WTC11 (cell line): ENCODE measurements around the gene CACNA1B. TPM values are rescaled to one million over a fixed set of nuclear protein-coding genes. Genes with fewer than 3 reads are reported as not detected.

Source experiments
- ATAC-seq: fragments of 200-7000 bp; cut with Tn5 transposase; 2 replicates; pipeline ENCODE4 v1.10.0; 2021; ENCODE audit warnings: mild to moderate bottlenecking, moderate library complexity
- CTCF ChIA-PET: fragments of 300-600 bp; sonication (Branson Sonifier 250); formaldehyde crosslinking; loops from one replicate; lab custom pipeline; 2021; ENCODE audit warnings: antibody characterized with exemption; lab: Charles Lee
- POLR2A ChIA-PET: fragments of 350-600 bp; sonication (Branson Sonifier 250); formaldehyde crosslinking; loops from one replicate; lab custom pipeline; 2021; ENCODE audit warnings: antibody characterized with exemption; lab: Charles Lee
- DNase-seq: peaks from one replicate; pipeline ENCODE4 v3.0.0; 2021; ENCODE audit warnings: low spot score
- H3K27ac Mint-ChIP-seq: 2 replicates; pipeline ENCODE4 v1.8.0; 2021; ENCODE audit warnings: mixed read lengths
- H3K27me3 Mint-ChIP-seq: 2 replicates; pipeline ENCODE4 v1.8.0; 2021; ENCODE audit warnings: low read depth, mild to moderate bottlenecking, moderate library complexity, mixed read lengths
- H3K36me3 Mint-ChIP-seq: 2 replicates; pipeline ENCODE4 v1.8.0; 2021; ENCODE audit warnings: mixed read lengths
- H3K4me1 Mint-ChIP-seq: 2 replicates; pipeline ENCODE4 v1.8.0; 2022; ENCODE audit warnings: mixed read lengths
- H3K4me3 Mint-ChIP-seq: 2 replicates; pipeline ENCODE4 v1.8.0; 2021; ENCODE audit warnings: mild to moderate bottlenecking, moderate library complexity, mixed read lengths
- H3K9me3 Mint-ChIP-seq: 2 replicates; pipeline ENCODE4 v1.8.0; 2021; ENCODE audit warnings: mixed read lengths
- ATF2 ChIP-seq: sonication (generic); formaldehyde crosslinking; IDR thresholded peaks from 2 replicates; pipeline ENCODE4 v1.8.1; 2022; ENCODE audit warnings: low read depth, missing genetic modification reagents, borderline replicate concordance
- CREB1 ChIP-seq: sonication (generic); formaldehyde crosslinking; IDR thresholded peaks from 2 replicates; pipeline ENCODE4 v1.8.0; 2023; ENCODE audit warnings: mild to moderate bottlenecking, missing genetic modification reagents
- CREM ChIP-seq: sonication (generic); formaldehyde crosslinking; IDR thresholded peaks from 2 replicates; pipeline ENCODE4 v1.8.1; 2022; ENCODE audit warnings: mild to moderate bottlenecking, missing genetic modification reagents, moderate library complexity
- JAZF1 ChIP-seq: fragments of 250-450 bp; sonication (Bioruptor Pico); IDR thresholded peaks from 2 replicates; pipeline ENCODE4 v1.9.0; 2021; ENCODE audit warnings: moderate library complexity, mild to moderate bottlenecking, inconsistent platforms
- MYBL2 ChIP-seq: sonication (generic); formaldehyde crosslinking; IDR thresholded peaks from 2 replicates; pipeline ENCODE4 v1.8.1; 2023; ENCODE audit warnings: mild to moderate bottlenecking, moderate library complexity, missing genetic modification reagents
- NR1H2 ChIP-seq: sonication (generic); formaldehyde crosslinking; IDR thresholded peaks from 2 replicates; pipeline ENCODE4 v1.9.0; 2021; ENCODE audit warnings: mild to moderate bottlenecking, moderate library complexity, missing genetic modification reagents
- NR2C2 ChIP-seq: sonication (generic); formaldehyde crosslinking; IDR thresholded peaks from 2 replicates; pipeline ENCODE4 v1.8.0; 2022; ENCODE audit warnings: mild to moderate bottlenecking, missing genetic modification reagents
- NR3C1 ChIP-seq: sonication (generic); formaldehyde crosslinking; conservative IDR thresholded peaks from 2 replicates; pipeline ENCODE4 v1.8.1; 2023; ENCODE audit warnings: low read depth, mild to moderate bottlenecking, missing genetic modification reagents
- OVOL2 ChIP-seq: fragments of 250-450 bp; sonication (Bioruptor Pico); IDR thresholded peaks from 2 replicates; pipeline ENCODE4 v1.9.0; 2021; ENCODE audit warnings: mild to moderate bottlenecking, borderline replicate concordance
- SOX15 ChIP-seq: fragments of 250-450 bp; sonication (Bioruptor Pico); IDR thresholded peaks from 2 replicates; pipeline ENCODE4 v1.9.0; 2021; ENCODE audit warnings: mild to moderate bottlenecking
- TEAD1 ChIP-seq: sonication (generic); formaldehyde crosslinking; IDR thresholded peaks from 2 replicates; pipeline ENCODE4 v1.8.0; 2022; ENCODE audit warnings: mild to moderate bottlenecking, missing genetic modification reagents
- ZNF219 ChIP-seq: sonication (generic); formaldehyde crosslinking; IDR thresholded peaks from 2 replicates; pipeline ENCODE4 v1.8.0; 2023; ENCODE audit warnings: missing genetic modification reagents, mild to moderate bottlenecking, borderline replicate concordance
- ZNF232 ChIP-seq: sonication (generic); formaldehyde crosslinking; IDR thresholded peaks from 2 replicates; pipeline ENCODE4 v1.8.0; 2022; ENCODE audit warnings: mild to moderate bottlenecking, missing genetic modification reagents
- ZNF396 ChIP-seq: fragments of 250-450 bp; sonication (Bioruptor Pico); IDR thresholded peaks from 2 replicates; pipeline ENCODE4 v1.8.0; 2021; ENCODE audit warnings: mild to moderate bottlenecking, moderate library complexity, borderline replicate concordance
- ZNF423 ChIP-seq: fragments of 250-450 bp; sonication (Bioruptor Pico); IDR thresholded peaks from 2 replicates; pipeline ENCODE4 v2.1.2; 2022; ENCODE audit warnings: mild to moderate bottlenecking, moderate library complexity
- total RNA-seq: library from RNA; stranded (reverse); gene quantifications from 3 replicates; pipeline ENCODE4 v1.2.3, GENCODE V29; 2021
- TF ChIP-seq, protein P1 (sequence below): sonication (generic); formaldehyde crosslinking; IDR thresholded peaks from 2 replicates; pipeline ENCODE4 v1.8.0; 2022; ENCODE audit warnings: mild to moderate bottlenecking, missing genetic modification reagents
- TF ChIP-seq, protein P2 (sequence below): sonication (generic); formaldehyde crosslinking; conservative IDR thresholded peaks from 2 replicates; pipeline ENCODE4 v1.8.1; 2023; ENCODE audit warnings: mild to moderate bottlenecking, low read depth, missing genetic modification reagents, moderate library complexity
- TF ChIP-seq, protein P3 (sequence below): sonication (generic); formaldehyde crosslinking; IDR thresholded peaks from 2 replicates; pipeline ENCODE4 v1.8.1; 2022; ENCODE audit warnings: low read depth, mild to moderate bottlenecking, moderate library complexity, missing genetic modification reagents, borderline replicate concordance

The CACNA1B gene
- total RNA-seq, 1 experiment from 2014 or later, result 8.4 TPM

GRCh38 chr9:137893670-137894069, 16.1 kb downstream of the CACNA1B start (continued):
- TF ChIP-seq, protein P1, sequence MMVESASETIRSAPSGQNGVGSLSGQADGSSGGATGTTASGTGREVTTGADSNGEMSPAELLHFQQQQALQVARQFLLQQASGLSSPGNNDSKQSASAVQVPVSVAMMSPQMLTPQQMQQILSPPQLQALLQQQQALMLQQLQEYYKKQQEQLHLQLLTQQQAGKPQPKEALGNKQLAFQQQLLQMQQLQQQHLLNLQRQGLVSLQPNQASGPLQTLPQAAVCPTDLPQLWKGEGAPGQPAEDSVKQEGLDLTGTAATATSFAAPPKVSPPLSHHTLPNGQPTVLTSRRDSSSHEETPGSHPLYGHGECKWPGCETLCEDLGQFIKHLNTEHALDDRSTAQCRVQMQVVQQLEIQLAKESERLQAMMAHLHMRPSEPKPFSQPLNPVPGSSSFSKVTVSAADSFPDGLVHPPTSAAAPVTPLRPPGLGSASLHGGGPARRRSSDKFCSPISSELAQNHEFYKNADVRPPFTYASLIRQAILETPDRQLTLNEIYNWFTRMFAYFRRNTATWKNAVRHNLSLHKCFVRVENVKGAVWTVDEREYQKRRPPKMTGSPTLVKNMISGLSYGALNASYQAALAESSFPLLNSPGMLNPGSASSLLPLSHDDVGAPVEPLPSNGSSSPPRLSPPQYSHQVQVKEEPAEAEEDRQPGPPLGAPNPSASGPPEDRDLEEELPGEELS, result no peak
- TF ChIP-seq JAZF1 (CRISPR knock-in tag) (no peak), ZNF232 (CRISPR knock-in tag) (no peak), CREB1 (CRISPR knock-in tag) (no peak), ZNF423 (no peak), MYBL2 (CRISPR knock-in tag) (no peak), ZNF396 (CRISPR knock-in tag) (no peak), TEAD1 (no peak), NR1H2 (CRISPR knock-in tag) (no peak), CREM (CRISPR knock-in tag) (no peak)
- TF ChIP-seq, protein P2, sequence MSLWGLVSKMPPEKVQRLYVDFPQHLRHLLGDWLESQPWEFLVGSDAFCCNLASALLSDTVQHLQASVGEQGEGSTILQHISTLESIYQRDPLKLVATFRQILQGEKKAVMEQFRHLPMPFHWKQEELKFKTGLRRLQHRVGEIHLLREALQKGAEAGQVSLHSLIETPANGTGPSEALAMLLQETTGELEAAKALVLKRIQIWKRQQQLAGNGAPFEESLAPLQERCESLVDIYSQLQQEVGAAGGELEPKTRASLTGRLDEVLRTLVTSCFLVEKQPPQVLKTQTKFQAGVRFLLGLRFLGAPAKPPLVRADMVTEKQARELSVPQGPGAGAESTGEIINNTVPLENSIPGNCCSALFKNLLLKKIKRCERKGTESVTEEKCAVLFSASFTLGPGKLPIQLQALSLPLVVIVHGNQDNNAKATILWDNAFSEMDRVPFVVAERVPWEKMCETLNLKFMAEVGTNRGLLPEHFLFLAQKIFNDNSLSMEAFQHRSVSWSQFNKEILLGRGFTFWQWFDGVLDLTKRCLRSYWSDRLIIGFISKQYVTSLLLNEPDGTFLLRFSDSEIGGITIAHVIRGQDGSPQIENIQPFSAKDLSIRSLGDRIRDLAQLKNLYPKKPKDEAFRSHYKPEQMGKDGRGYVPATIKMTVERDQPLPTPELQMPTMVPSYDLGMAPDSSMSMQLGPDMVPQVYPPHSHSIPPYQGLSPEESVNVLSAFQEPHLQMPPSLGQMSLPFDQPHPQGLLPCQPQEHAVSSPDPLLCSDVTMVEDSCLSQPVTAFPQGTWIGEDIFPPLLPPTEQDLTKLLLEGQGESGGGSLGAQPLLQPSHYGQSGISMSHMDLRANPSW (CRISPR knock-in tag), result no peak

DNA sequence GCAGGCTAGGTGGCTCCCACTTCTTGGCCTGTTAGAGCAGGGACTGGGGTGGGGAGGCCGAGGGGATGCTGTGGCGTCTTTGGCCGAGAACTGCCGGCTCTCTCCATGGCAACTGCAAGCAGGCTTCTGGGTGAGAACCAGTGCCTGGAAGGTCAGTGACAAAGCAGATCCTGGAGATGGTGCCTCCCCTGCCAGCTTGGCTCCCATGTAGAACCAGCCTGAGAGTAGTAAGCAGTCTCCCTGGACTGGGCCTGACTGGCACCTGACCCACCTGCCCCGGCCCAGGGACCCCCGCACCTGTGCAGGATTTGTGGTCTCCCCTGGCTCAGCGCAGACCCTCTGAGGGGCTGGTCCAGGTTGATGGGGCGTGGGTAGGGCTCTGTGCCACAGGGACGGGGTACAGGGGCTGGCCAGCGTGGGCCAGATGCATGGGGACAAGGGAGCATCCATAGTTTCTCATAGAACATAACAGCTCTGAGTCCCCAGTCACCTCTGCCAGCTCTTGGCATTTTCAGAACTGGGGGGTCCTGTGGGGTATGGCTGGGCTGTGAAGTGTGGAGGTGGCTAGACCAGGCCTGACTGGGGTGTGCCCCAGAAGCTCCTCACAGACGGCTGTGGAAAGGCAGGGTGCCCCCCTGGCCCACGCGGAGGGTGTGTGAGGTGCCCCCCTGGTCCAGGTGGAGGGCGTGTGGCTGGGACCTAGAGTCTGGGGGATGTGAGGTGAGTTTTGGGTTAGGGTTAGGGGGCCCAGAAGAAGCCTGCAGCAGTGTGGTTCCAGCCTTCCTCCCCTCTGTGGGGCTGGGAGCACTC, 22.2 kb downstream of the CACNA1B start:
- TF ChIP-seq NR2C2 (CRISPR knock-in tag) (no peak), NR3C1 (CRISPR knock-in tag) (no peak), SOX15 (CRISPR knock-in tag) (no peak)
- TF ChIP-seq, all 79 proteins: peak for 0
- Mint-ChIP-seq H3K9me3 (peaks cover 4% of the 10 kb centered on the region), H3K27ac (no peak overlapping the region), H3K36me3 (peaks cover 6% of the 10 kb centered on the region; the same call in 1 of the 2 replicates), H3K4me1 (no peaks in the 10 kb centered on the region), H3K27me3 (no peaks in the 10 kb centered on the region), H3K4me3 (no peak overlapping the region)
- DNase-seq (no peak), ATAC-seq (no peak)
- POLR2A ChIA-PET, result no interaction called here
- CTCF ChIA-PET, result no interaction called here

GRCh38 chr9:137900584-137901310, 23.2 kb downstream of the CACNA1B start:
- TF ChIP-seq ZNF219 (CRISPR knock-in tag) (no peak), OVOL2 (CRISPR knock-in tag) (0 out of 2 replicates have a peak, but pooled peaks have one; percentile 45), ATF2 (CRISPR knock-in tag) (no peak), CREB1 (CRISPR knock-in tag) (no peak)
- TF ChIP-seq, protein P3, sequence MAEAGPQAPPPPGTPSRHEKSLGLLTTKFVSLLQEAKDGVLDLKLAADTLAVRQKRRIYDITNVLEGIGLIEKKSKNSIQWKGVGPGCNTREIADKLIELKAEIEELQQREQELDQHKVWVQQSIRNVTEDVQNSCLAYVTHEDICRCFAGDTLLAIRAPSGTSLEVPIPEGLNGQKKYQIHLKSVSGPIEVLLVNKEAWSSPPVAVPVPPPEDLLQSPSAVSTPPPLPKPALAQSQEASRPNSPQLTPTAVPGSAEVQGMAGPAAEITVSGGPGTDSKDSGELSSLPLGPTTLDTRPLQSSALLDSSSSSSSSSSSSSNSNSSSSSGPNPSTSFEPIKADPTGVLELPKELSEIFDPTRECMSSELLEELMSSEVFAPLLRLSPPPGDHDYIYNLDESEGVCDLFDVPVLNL (CRISPR knock-in tag), result no peak
- DNase-seq, result no peak
- POLR2A ChIA-PET, result no interaction called here
- peaks cover 4% of the 10 kb centered on the region for H3K9me3 Mint-ChIP-seq
- H3K27ac Mint-ChIP-seq, result no peak overlapping the region
- no peak overlapping the region for H3K4me3 Mint-ChIP-seq
- H3K27me3 Mint-ChIP-seq, result no peaks in the 10 kb centered on the region
- H3K4me1 Mint-ChIP-seq, result no peaks in the 10 kb centered on the region
- no peak for ATAC-seq
- CTCF ChIA-PET, result interaction anchor here (1.0 kb wide), 1 partner anchor 319 kb away, joined by 3 read pairs; no protein-coding TSS in a partner anchor
- H3K36me3 Mint-ChIP-seq, result peaks cover 6% of the 10 kb centered on the region; the same call in 1 of the 2 replicates
